NOMO-1 (cell line): ENCODE data around the gene FRY.
"Not testable (repeated sequence)": the region's sequence is repeated elsewhere in the genome, so short reads cannot be mapped to it uniquely, and the experiment has no call there.

Experiments
- DNase-seq, 2 experiments: peaks; one replicate each; lab custom pipeline; 2025; ENCODE audit not compliant: unreplicated experiment in 2 of 2; lab: John Stamatoyannopoulos, UW

The FRY gene

GRCh38 chr13:32040052-32040642 is 8.6 kb downstream of the FRY start:
- DNase-seq = no peak

- no peak for DNase-seq
Measured at GRCh38 chr13:32040689-32041088, 9.1 kb downstream of the FRY start.

GRCh38 chr13:32041429-32041828 is 9.9 kb downstream of the FRY start:
- no peak for DNase-seq

- DNase-seq = no peak
Measured at GRCh38 chr13:32042551-32042950, 11.0 kb downstream of the FRY start.

GRCh38 chr13:32044446-32044845 is 12.9 kb downstream of the FRY start:
- no peak for DNase-seq

GRCh38 chr13:32045537-32045936 is 14.0 kb downstream of the FRY start:
- DNase-seq = no peak

GRCh38 chr13:32045982-32046785 is 14.6 kb downstream of the FRY start:
- peak; percentile 72 to 96 for DNase-seq

- no peak for DNase-seq
Measured at GRCh38 chr13:32047088-32047487, 15.5 kb downstream of the FRY start.

- peak; percentile 63 to 73 for DNase-seq
Measured at GRCh38 chr13:32047793-32048192, 16.2 kb downstream of the FRY start.

GRCh38 chr13:32048816-32049215 is 17.2 kb downstream of the FRY start:
- peak in 1 of 2 experiments; percentile 45 for DNase-seq

- DNase-seq = no peak
Measured at GRCh38 chr13:32051156-32051555, 19.6 kb downstream of the FRY start.

- no peak for DNase-seq
Measured at GRCh38 chr13:32056316-32056715, 24.7 kb downstream of the FRY start.

- DNase-seq = not testable (repeated sequence)
Measured at GRCh38 chr13:32057325-32057724, 25.8 kb downstream of the FRY start.

- no peak for DNase-seq
Measured at GRCh38 chr13:32059511-32059984, 28.0 kb downstream of the FRY start.

GRCh38 chr13:32060401-32060878 is 28.9 kb downstream of the FRY start:
- DNase-seq = no peak

- DNase-seq = no peak
Measured at GRCh38 chr13:32063619-32064233, 32.2 kb downstream of the FRY start.

GRCh38 chr13:32067149-32067961 is 35.8 kb downstream of the FRY start:
- DNase-seq = no peak

GRCh38 chr13:32068255-32068654 is 36.7 kb downstream of the FRY start:
- DNase-seq = no peak

GRCh38 chr13:32073180-32073864 is 41.7 kb downstream of the FRY start:
- DNase-seq = no peak

GRCh38 chr13:32075170-32075851 is 43.7 kb downstream of the FRY start:
- DNase-seq = peak; percentile 22 to 37
